Aorta (tissue), 5 donors: ENCODE data around the gene JARID2. TPM values are rescaled to one million over a fixed set of nuclear protein-coding genes. Genes with fewer than 3 reads are reported as not detected.
"Not testable (repeated sequence)": the region's sequence is repeated elsewhere in the genome, so short reads cannot be mapped to it uniquely, and the experiment has no call there.

ENCODE experiments used
- ATAC-seq: fragments of 200-7000 bp; cut with Tn5 transposase; one replicate; pipeline ENCODE4 v1.9.1; 2022; ENCODE audit warnings: moderate library complexity; ENCODE audit not compliant: low FRiP score
- DNase-seq, 2 donors: peaks; one replicate each; pipeline ENCODE4 v3.0.0-alpha.2; 2020
- H3K27ac ChIP-seq, 2 donors: one replicate each; pipeline ENCODE4 v1.5.1; 2013; ENCODE audit warnings: low read length in 2 of 2, mild to moderate bottlenecking in 2 of 2, moderate library complexity in 2 of 2, control low read depth in 1 of 2, inconsistent platforms in 1 of 2, low read depth in 1 of 2
- H3K27me3 ChIP-seq, 2 donors: one replicate each; pipeline ENCODE4 v1.6.1; 2013; ENCODE audit warnings: control low read depth in 1 of 2, low read length in 1 of 2, mild to moderate bottlenecking in 1 of 2, moderate library complexity in 1 of 2; ENCODE audit not compliant: insufficient read depth in 2 of 2, control insufficient read depth in 1 of 2
- H3K36me3 ChIP-seq, 2 donors: one replicate each; pipeline ENCODE4 v1.6.1; 2013; ENCODE audit warnings: control low read depth in 1 of 2, low read length in 1 of 2, mild to moderate bottlenecking in 1 of 2; ENCODE audit not compliant: insufficient read depth in 2 of 2, control insufficient read depth in 1 of 2
- H3K4me1 ChIP-seq, 2 donors: one replicate each; pipeline ENCODE4 v1.6.1; 2013; ENCODE audit warnings: low read length in 2 of 2, control low read depth in 1 of 2, mild to moderate bottlenecking in 1 of 2, moderate library complexity in 1 of 2; ENCODE audit not compliant: insufficient read depth in 2 of 2, control insufficient read depth in 1 of 2
- H3K4me3 ChIP-seq, 2 donors: one replicate each; pipeline ENCODE4 v1.5.1; 2013; ENCODE audit warnings: low read length in 2 of 2, control low read depth in 1 of 2, mild to moderate bottlenecking in 1 of 2
- H3K9me3 ChIP-seq: one replicate; pipeline ENCODE4 v1.6.1; 2013; ENCODE audit warnings: mild to moderate bottlenecking, low read length; ENCODE audit not compliant: control insufficient read depth
- WGBS, 2 donors: extraction: QIAGEN DNeasy Blood & Tissue Kit; methylation state at CpG; one replicate each; pipeline ENCODE4 v1.1.7; 2013; 5-methylcytosine and 5-hydroxymethylcytosine counted together
- intact Hi-C, 2 donors: fragments of 100-400 bp; cut with DNase I; formaldehyde crosslinking; loops; one replicate each; pipeline versions ENCODE4 v1.14.2 to v1.15.0; 2022
- polyA plus RNA-seq, 2 donors: library from polyadenylated mRNA; stranded (reverse); fragments of 200-250 nt; gene quantifications; one replicate each; pipeline ENCODE4 v1.2.3, GENCODE V29; 2013
- total RNA-seq, 2 donors: library from RNA; stranded (reverse); fragmentation: NEBNext Ultra II Directional; extraction: Animal tissue kit (Norgen Biotek cat#: 25700); gene quantifications; one replicate each; pipeline ENCODE4 v1.2.1, GENCODE V29; 2021
- donor health status: healthy with polysubstance abuse.
- donor health status: Bipolar disorder and iron deficiency.
- donor health status: DM: no; HTN: no; CAD: no.
- donor health status: DM: no; HTN: no; CAD: no.
- donor health status: DM: yes; HTN: yes; CAD: no.

JARID2 gene
- total and polyA plus RNA-seq, 4 donors, result 0.88 to 13.0 (median 7.1) TPM

GRCh38 chr6:15287670-15288375 is 42.0 kb downstream of the JARID2 start:
- no peak overlapping the region for H3K4me3 ChIP-seq

GRCh38 chr6:15288856-15289255 is 43.0 kb downstream of the JARID2 start:
- no peak overlapping the region for H3K27ac ChIP-seq
- intact Hi-C loops, result no loop called here

More at GRCh38 chr6:15287670-15288375, 42.0 kb downstream of the JARID2 start:
- intact Hi-C loops, result no loop called here
- peak; percentile 36 for ATAC-seq
- no peak for DNase-seq
- Histone ChIP-seq H3K9me3 (no peaks in the 10 kb centered on the region), H3K27ac (no peak overlapping the region), H3K27me3 (no peaks in the 10 kb centered on the region), H3K36me3 (no peaks in the 10 kb centered on the region), H3K4me1 (no peaks in the 10 kb centered on the region)
- WGBS, 2 donors, result 94% methylated on average over 6 of the region's 6 CpGs

GRCh38 chr6:15289456-15289855 is 43.6 kb downstream of the JARID2 start:
- intact Hi-C loops, ATAC-seq, H3K9me3 ChIP-seq, H3K27ac ChIP-seq, H3K27me3 ChIP-seq, DNase-seq, H3K36me3 ChIP-seq, H3K4me3 ChIP-seq, H3K4me1 ChIP-seq: not testable (repeated sequence)
- 92 to 94% methylated on average over 7 of the region's 7 CpGs for WGBS, 2 donors

More at GRCh38 chr6:15288856-15289255, 43.0 kb downstream of the JARID2 start:
- H3K9me3 ChIP-seq, result no peaks in the 10 kb centered on the region
- WGBS, 2 donors, result 96 to 97% methylated on average over 8 of the region's 8 CpGs
- DNase-seq (no peak), ATAC-seq (no peak)
- H3K36me3 ChIP-seq, result no peaks in the 10 kb centered on the region
- H3K27me3 ChIP-seq, result no peaks in the 10 kb centered on the region
- no peaks in the 10 kb centered on the region for H3K4me1 ChIP-seq
- H3K4me3 ChIP-seq, result no peak overlapping the region

- Histone ChIP-seq H3K9me3 (no peaks in the 10 kb centered on the region), H3K27me3 (no peaks in the 10 kb centered on the region), H3K4me3 (no peak overlapping the region), H3K27ac (no peak overlapping the region), H3K36me3 (no peaks in the 10 kb centered on the region), H3K4me1 (no peaks in the 10 kb centered on the region)
- no peak for ATAC-seq
- intact Hi-C loops, result no loop called here
- 94 to 96% methylated on average over 2 of the region's 2 CpGs for WGBS, 2 donors
- DNase-seq, result no peak
Measured at GRCh38 chr6:15290067-15290680, 44.3 kb downstream of the JARID2 start.

GRCh38 chr6:15290962-15291704 is 45.3 kb downstream of the JARID2 start:
- intact Hi-C loops, result no loop called here
- H3K9me3 ChIP-seq, result no peaks in the 10 kb centered on the region
- H3K36me3 ChIP-seq, result no peaks in the 10 kb centered on the region
- H3K27ac ChIP-seq, result no peak overlapping the region
- WGBS, 2 donors, result 94 to 95% methylated on average over 13 of the region's 13 CpGs
- ATAC-seq, result no peak
- H3K4me3 ChIP-seq, result no peak overlapping the region
- DNase-seq, result no peak
- H3K4me1 ChIP-seq, result no peaks in the 10 kb centered on the region
- H3K27me3 ChIP-seq, result no peaks in the 10 kb centered on the region

- no peak for ATAC-seq
- Histone ChIP-seq H3K27me3 (no peaks in the 10 kb centered on the region), H3K36me3 (no peaks in the 10 kb centered on the region), H3K27ac (no peak overlapping the region), H3K9me3 (no peaks in the 10 kb centered on the region), H3K4me1 (no peaks in the 10 kb centered on the region), H3K4me3 (no peak overlapping the region)
- 97% methylated on average over 7 of the region's 7 CpGs for WGBS, 2 donors
- intact Hi-C loops, result no loop called here
- DNase-seq, result no peak
Measured at GRCh38 chr6:15292721-15293302, 46.9 kb downstream of the JARID2 start.

GRCh38 chr6:15293674-15294073 is 47.8 kb downstream of the JARID2 start:
- Histone ChIP-seq H3K9me3 (no peaks in the 10 kb centered on the region), H3K36me3 (no peaks in the 10 kb centered on the region), H3K27me3 (no peaks in the 10 kb centered on the region), H3K4me3 (no peak overlapping the region), H3K27ac (no peak overlapping the region), H3K4me1 (no peaks in the 10 kb centered on the region)
- intact Hi-C loops, result no loop called here
- ATAC-seq, result no peak
- 95% methylated on average over 2 of the region's 2 CpGs for WGBS, 2 donors
- no peak for DNase-seq

GRCh38 chr6:15294504-15294903 is 48.6 kb downstream of the JARID2 start:
- Histone ChIP-seq H3K4me1 (no peaks in the 10 kb centered on the region), H3K9me3 (no peaks in the 10 kb centered on the region), H3K27me3 (no peaks in the 10 kb centered on the region), H3K4me3 (no peak overlapping the region), H3K36me3 (no peaks in the 10 kb centered on the region), H3K27ac (no peak overlapping the region)
- no peak for DNase-seq
- 98 to 99% methylated on average over 5 of the region's 5 CpGs for WGBS, 2 donors
- intact Hi-C loops, result no loop called here
- ATAC-seq, result no peak
